GM21360 (cell line): Measurements from ENCODE around the gene ADAMTSL1.

Source experiments
- ATAC-seq: cut with Tn5 transposase; IDR thresholded peaks from one replicate; pipeline ENCODE4 v1.9.1; 2021; ENCODE audit warnings: mild to moderate bottlenecking, moderate library complexity; ENCODE audit not compliant: unreplicated experiment

The ADAMTSL1 gene

GRCh38 chr9:18550286-18550685 lies 76.3 kb downstream of the ADAMTSL1 start:
- ATAC-seq = no peak

- no peak for ATAC-seq
These were observed 80.3 kb downstream of the ADAMTSL1 start for GRCh38 chr9:18554244-18554643.

GRCh38 chr9:18555105-18555883 lies 81.3 kb downstream of the ADAMTSL1 start:
- ATAC-seq = no peak

GRCh38 chr9:18564018-18564880 lies 90.3 kb downstream of the ADAMTSL1 start:
- ATAC-seq = no peak

- ATAC-seq = no peak
These were observed 92.2 kb downstream of the ADAMTSL1 start for GRCh38 chr9:18566121-18566520.

GRCh38 chr9:18568973-18569372 lies 95.0 kb downstream of the ADAMTSL1 start:
- no peak for ATAC-seq

GRCh38 chr9:18569941-18570630 lies 96.1 kb downstream of the ADAMTSL1 start:
- no peak for ATAC-seq

GRCh38 chr9:18573021-18573556 lies 99.1 kb downstream of the ADAMTSL1 start:
- no peak for ATAC-seq

- ATAC-seq = no peak
These were observed 101.7 kb downstream of the ADAMTSL1 start for GRCh38 chr9:18575686-18576085.

- no peak for ATAC-seq
These were observed 105.6 kb downstream of the ADAMTSL1 start for GRCh38 chr9:18579536-18579935.

- ATAC-seq = no peak
These were observed 106.2 kb downstream of the ADAMTSL1 start for GRCh38 chr9:18580151-18580550.

GRCh38 chr9:18585996-18586395 lies 112.0 kb downstream of the ADAMTSL1 start:
- no peak for ATAC-seq

- ATAC-seq = no peak
These were observed 114.0 kb downstream of the ADAMTSL1 start for GRCh38 chr9:18588002-18588401.

- ATAC-seq = no peak
These were observed 117.3 kb downstream of the ADAMTSL1 start for GRCh38 chr9:18591261-18591660.

- no peak for ATAC-seq
These were observed 120.9 kb downstream of the ADAMTSL1 start for GRCh38 chr9:18594837-18595236.

GRCh38 chr9:18595597-18595996 lies 121.6 kb downstream of the ADAMTSL1 start:
- ATAC-seq = no peak

- ATAC-seq = no peak
These were observed 123.0 kb downstream of the ADAMTSL1 start for GRCh38 chr9:18596920-18597319.

- no peak for ATAC-seq
These were observed 125.0 kb downstream of the ADAMTSL1 start for GRCh38 chr9:18598969-18599368.

- no peak for ATAC-seq
These were observed 127.1 kb downstream of the ADAMTSL1 start for GRCh38 chr9:18601026-18601425.

GRCh38 chr9:18601956-18602355 lies 128.0 kb downstream of the ADAMTSL1 start:
- no peak for ATAC-seq
